Activated naive CD4-positive, alpha-beta T cell treated with anti-CD3 and anti-CD28 coated beads, Interleukin-2, amount 50 U/mL, for 24 hours (primary cell): ENCODE results near the gene KRT74.

Source experiments
- H3K27ac Mint-ChIP-seq: one replicate; pipeline ENCODE4 v1.8.0; 2021; ENCODE audit warnings: mild to moderate bottlenecking, mixed read lengths
- H3K27me3 Mint-ChIP-seq: one replicate; pipeline ENCODE4 v1.8.0; 2021; ENCODE audit warnings: mixed read lengths
- H3K36me3 Mint-ChIP-seq: one replicate; pipeline ENCODE4 v1.8.0; 2021; ENCODE audit warnings: mixed read lengths
- H3K4me1 Mint-ChIP-seq: one replicate; pipeline ENCODE4 v1.8.0; 2021; ENCODE audit warnings: mixed read lengths
- H3K4me3 Mint-ChIP-seq: one replicate; pipeline ENCODE4 v1.8.0; 2021; ENCODE audit warnings: mild to moderate bottlenecking, mixed read lengths
- H3K9me3 Mint-ChIP-seq: one replicate; pipeline ENCODE4 v1.8.0; 2021; ENCODE audit warnings: mixed read lengths

Gene KRT74

GRCh38 chr12:52585066-52585465 lies 11.4 kb upstream of the KRT74 start:
- peaks cover 2% of the 10 kb centered on the region for H3K36me3 Mint-ChIP-seq
- no peaks in the 10 kb centered on the region for H3K27me3 Mint-ChIP-seq
- no peak overlapping the region for H3K27ac Mint-ChIP-seq
- peaks cover 70% of the 10 kb centered on the region for H3K4me1 Mint-ChIP-seq
- no peaks in the 10 kb centered on the region for H3K9me3 Mint-ChIP-seq
- H3K4me3 Mint-ChIP-seq = no peak overlapping the region

GRCh38 chr12:52584156-52584682 lies 10.6 kb upstream of the KRT74 start:
- no peaks in the 10 kb centered on the region for H3K27me3 Mint-ChIP-seq
- H3K4me1 Mint-ChIP-seq = peaks cover 69% of the 10 kb centered on the region
- no peak overlapping the region for H3K27ac Mint-ChIP-seq
- H3K9me3 Mint-ChIP-seq = no peaks in the 10 kb centered on the region
- peaks cover 2% of the 10 kb centered on the region for H3K36me3 Mint-ChIP-seq
- H3K4me3 Mint-ChIP-seq = no peak overlapping the region

- peaks cover 66% of the 10 kb centered on the region for H3K4me1 Mint-ChIP-seq
- H3K9me3 Mint-ChIP-seq = no peaks in the 10 kb centered on the region
- H3K4me3 Mint-ChIP-seq = no peak overlapping the region
- no peaks in the 10 kb centered on the region for H3K27me3 Mint-ChIP-seq
- no peak overlapping the region for H3K27ac Mint-ChIP-seq
- H3K36me3 Mint-ChIP-seq = peaks cover 2% of the 10 kb centered on the region
Observed at GRCh38 chr12:52582971-52583456, 9.4 kb upstream of the KRT74 start.

- no peak overlapping the region for H3K4me3 Mint-ChIP-seq
Observed at GRCh38 chr12:52582486-52582885, 8.8 kb upstream of the KRT74 start.

GRCh38 chr12:52581481-52581880 lies 7.8 kb upstream of the KRT74 start:
- Mint-ChIP-seq H3K27ac (no peak overlapping the region), H3K27me3 (no peaks in the 10 kb centered on the region), H3K9me3 (no peaks in the 10 kb centered on the region), H3K4me1 (peaks cover 51% of the 10 kb centered on the region), H3K36me3 (peaks cover 2% of the 10 kb centered on the region), H3K4me3 (no peak overlapping the region)

More at GRCh38 chr12:52582486-52582885, 8.8 kb upstream of the KRT74 start:
- H3K36me3 Mint-ChIP-seq = peaks cover 2% of the 10 kb centered on the region
- no peaks in the 10 kb centered on the region for H3K27me3 Mint-ChIP-seq
- no peak overlapping the region for H3K27ac Mint-ChIP-seq
- no peaks in the 10 kb centered on the region for H3K9me3 Mint-ChIP-seq
- peaks cover 61% of the 10 kb centered on the region for H3K4me1 Mint-ChIP-seq

GRCh38 chr12:52581066-52581465 lies 7.4 kb upstream of the KRT74 start:
- no peaks in the 10 kb centered on the region for H3K9me3 Mint-ChIP-seq
- no peak overlapping the region for H3K4me3 Mint-ChIP-seq
- H3K27ac Mint-ChIP-seq = no peak overlapping the region
- peaks cover 47% of the 10 kb centered on the region for H3K4me1 Mint-ChIP-seq
- H3K36me3 Mint-ChIP-seq = peaks cover under 1% of the 10 kb centered on the region
- H3K27me3 Mint-ChIP-seq = no peaks in the 10 kb centered on the region

- Mint-ChIP-seq H3K27ac (no peak overlapping the region), H3K27me3 (no peaks in the 10 kb centered on the region), H3K9me3 (no peaks in the 10 kb centered on the region), H3K36me3 (no peaks in the 10 kb centered on the region), H3K4me1 (peaks cover 41% of the 10 kb centered on the region), H3K4me3 (no peak overlapping the region)
Observed at GRCh38 chr12:52580496-52580895, 6.9 kb upstream of the KRT74 start.

- Mint-ChIP-seq H3K27me3 (no peaks in the 10 kb centered on the region), H3K27ac (peak overlapping the region; percentile 35), H3K4me3 (no peak overlapping the region), H3K36me3 (no peaks in the 10 kb centered on the region), H3K4me1 (peaks cover 34% of the 10 kb centered on the region), H3K9me3 (no peaks in the 10 kb centered on the region)
Observed at GRCh38 chr12:52579468-52580465, 6.1 kb upstream of the KRT74 start.

- H3K4me3 Mint-ChIP-seq = no peak overlapping the region
- no peaks in the 10 kb centered on the region for H3K27me3 Mint-ChIP-seq
- H3K27ac Mint-ChIP-seq = no peak overlapping the region
- no peaks in the 10 kb centered on the region for H3K9me3 Mint-ChIP-seq
- H3K36me3 Mint-ChIP-seq = no peaks in the 10 kb centered on the region
- peaks cover 21% of the 10 kb centered on the region for H3K4me1 Mint-ChIP-seq
Observed at GRCh38 chr12:52578469-52578868, 4.8 kb upstream of the KRT74 start.

GRCh38 chr12:52577316-52577715 lies 3.7 kb upstream of the KRT74 start:
- Mint-ChIP-seq H3K27me3 (no peaks in the 10 kb centered on the region), H3K4me3 (no peak overlapping the region), H3K4me1 (peaks cover 17% of the 10 kb centered on the region), H3K9me3 (no peaks in the 10 kb centered on the region), H3K36me3 (no peaks in the 10 kb centered on the region), H3K27ac (no peak overlapping the region)

- H3K27me3 Mint-ChIP-seq = no peaks in the 10 kb centered on the region
- H3K4me1 Mint-ChIP-seq = peaks cover 17% of the 10 kb centered on the region
- H3K27ac Mint-ChIP-seq = no peak overlapping the region
- H3K36me3 Mint-ChIP-seq = no peaks in the 10 kb centered on the region
- H3K4me3 Mint-ChIP-seq = no peak overlapping the region
- no peaks in the 10 kb centered on the region for H3K9me3 Mint-ChIP-seq
Observed at GRCh38 chr12:52575948-52576347, 2.3 kb upstream of the KRT74 start.

GRCh38 chr12:52575256-52575655 lies 1.6 kb upstream of the KRT74 start:
- Mint-ChIP-seq H3K4me3 (no peak overlapping the region), H3K27me3 (no peaks in the 10 kb centered on the region), H3K36me3 (no peaks in the 10 kb centered on the region), H3K9me3 (no peaks in the 10 kb centered on the region), H3K27ac (no peak overlapping the region), H3K4me1 (peaks cover 11% of the 10 kb centered on the region)

GRCh38 chr12:52573306-52573705 lies 337 bp downstream of the KRT74 start:
- Mint-ChIP-seq H3K36me3 (no peaks in the 10 kb centered on the region), H3K4me3 (no peak overlapping the region), H3K27me3 (no peaks in the 10 kb centered on the region), H3K9me3 (no peaks in the 10 kb centered on the region), H3K4me1 (peaks cover 6% of the 10 kb centered on the region), H3K27ac (no peak overlapping the region)

GRCh38 chr12:52570511-52570910 lies 3.1 kb downstream of the KRT74 start:
- no peak overlapping the region for H3K27ac Mint-ChIP-seq
- H3K4me1 Mint-ChIP-seq = peaks cover 8% of the 10 kb centered on the region
- H3K27me3 Mint-ChIP-seq = no peaks in the 10 kb centered on the region
- no peaks in the 10 kb centered on the region for H3K9me3 Mint-ChIP-seq
- H3K36me3 Mint-ChIP-seq = no peaks in the 10 kb centered on the region
- no peak overlapping the region for H3K4me3 Mint-ChIP-seq

GRCh38 chr12:52568111-52568510 lies 5.5 kb downstream of the KRT74 start:
- Mint-ChIP-seq H3K36me3 (no peaks in the 10 kb centered on the region), H3K9me3 (no peaks in the 10 kb centered on the region), H3K27me3 (no peaks in the 10 kb centered on the region), H3K4me3 (no peak overlapping the region), H3K4me1 (peaks cover 8% of the 10 kb centered on the region), H3K27ac (peak overlapping the region; percentile 70)

GRCh38 chr12:52566847-52567291 lies 6.8 kb downstream of the KRT74 start:
- Mint-ChIP-seq H3K36me3 (no peaks in the 10 kb centered on the region), H3K4me3 (peak overlapping the region; percentile 15), H3K9me3 (no peaks in the 10 kb centered on the region), H3K27ac (peak overlapping the region; percentile 55), H3K4me1 (peaks cover 3% of the 10 kb centered on the region), H3K27me3 (no peaks in the 10 kb centered on the region)
